ENCODE results near the gene SPON2.
"Not testable (repeated sequence)": the region's sequence is repeated elsewhere in the genome, so short reads cannot be mapped to it uniquely, and the experiment has no call there.

SPON2 gene

GRCh38 chr4:1136048-1136447 lies 36.3 kb downstream of the SPON2 start:
- DNase-seq, result no peak
- Mint-ChIP-seq H3K36me3 (ENCODE audit: low read depth) (no peaks in the 10 kb centered on the region), H3K9me3 (no peaks in the 10 kb centered on the region), H3K4me1 (ENCODE audit: low read depth) (peaks cover 18% of the 10 kb centered on the region), H3K4me3 (no peak overlapping the region), H3K27ac (no peak overlapping the region), H3K27me3 (peaks cover 4% of the 10 kb centered on the region)

GRCh38 chr4:1133033-1133432 lies 39.4 kb downstream of the SPON2 start:
- Mint-ChIP-seq H3K4me3 (no peak overlapping the region), H3K27ac (no peak overlapping the region), H3K4me1 (ENCODE audit: low read depth) (peaks cover 19% of the 10 kb centered on the region), H3K36me3 (ENCODE audit: low read depth) (no peaks in the 10 kb centered on the region), H3K27me3 (peaks cover under 1% of the 10 kb centered on the region), H3K9me3 (no peaks in the 10 kb centered on the region)
- no peak for DNase-seq

GRCh38 chr4:1130316-1131186 lies 41.8 kb downstream of the SPON2 start:
- Mint-ChIP-seq H3K4me1 (ENCODE audit: low read depth) (peaks cover 2% of the 10 kb centered on the region), H3K27ac (no peak overlapping the region), H3K27me3 (peaks cover 11% of the 10 kb centered on the region), H3K9me3 (no peaks in the 10 kb centered on the region), H3K36me3 (ENCODE audit: low read depth) (no peaks in the 10 kb centered on the region), H3K4me3 (no peak overlapping the region)
- peak; percentile 84 for DNase-seq

GRCh38 chr4:1126506-1126905 lies 45.9 kb downstream of the SPON2 start:
- Mint-ChIP-seq H3K9me3 (no peaks in the 10 kb centered on the region), H3K27me3 (peaks cover 15% of the 10 kb centered on the region), H3K4me3 (no peak overlapping the region), H3K4me1 (ENCODE audit: low read depth) (peaks cover 2% of the 10 kb centered on the region), H3K36me3 (ENCODE audit: low read depth) (no peaks in the 10 kb centered on the region), H3K27ac (no peak overlapping the region)
- no peak for DNase-seq

GRCh38 chr4:1125466-1125865 lies 46.9 kb downstream of the SPON2 start:
- not testable (repeated sequence) for H3K9me3 Mint-ChIP-seq; H3K4me3 Mint-ChIP-seq; H3K36me3 Mint-ChIP-seq (ENCODE audit: low read depth); DNase-seq; H3K27ac Mint-ChIP-seq; H3K4me1 Mint-ChIP-seq (ENCODE audit: low read depth)
- peaks cover 15% of the 10 kb centered on the region for H3K27me3 Mint-ChIP-seq

GRCh38 chr4:1124818-1125217 lies 47.6 kb downstream of the SPON2 start:
- H3K27ac Mint-ChIP-seq, result no peak overlapping the region

GRCh38 chr4:1122505-1122904 lies 49.9 kb downstream of the SPON2 start:
- Mint-ChIP-seq H3K27ac (no peak overlapping the region), H3K36me3 (ENCODE audit: low read depth) (no peaks in the 10 kb centered on the region), H3K4me3 (no peak overlapping the region), H3K4me1 (ENCODE audit: low read depth) (no peaks in the 10 kb centered on the region), H3K27me3 (peaks cover 11% of the 10 kb centered on the region), H3K9me3 (no peaks in the 10 kb centered on the region)
- no peak for DNase-seq

More at GRCh38 chr4:1124818-1125217, 47.6 kb downstream of the SPON2 start:
- H3K9me3 Mint-ChIP-seq, result no peaks in the 10 kb centered on the region
- H3K4me1 Mint-ChIP-seq (ENCODE audit: low read depth), result no peaks in the 10 kb centered on the region
- H3K4me3 Mint-ChIP-seq, result no peak overlapping the region
- H3K27me3 Mint-ChIP-seq, result peaks cover 15% of the 10 kb centered on the region
- no peak for DNase-seq
- no peaks in the 10 kb centered on the region for H3K36me3 Mint-ChIP-seq (ENCODE audit: low read depth)
